ENCODE data around the gene EPS15. TPM values are rescaled to one million over a fixed set of nuclear protein-coding genes. Genes with fewer than 3 reads are reported as not detected.

The EPS15 gene
- polyA plus RNA-seq, 1 of the 3 experiments (the other 2 are of a cell fraction), result 17.0 TPM

DNA sequence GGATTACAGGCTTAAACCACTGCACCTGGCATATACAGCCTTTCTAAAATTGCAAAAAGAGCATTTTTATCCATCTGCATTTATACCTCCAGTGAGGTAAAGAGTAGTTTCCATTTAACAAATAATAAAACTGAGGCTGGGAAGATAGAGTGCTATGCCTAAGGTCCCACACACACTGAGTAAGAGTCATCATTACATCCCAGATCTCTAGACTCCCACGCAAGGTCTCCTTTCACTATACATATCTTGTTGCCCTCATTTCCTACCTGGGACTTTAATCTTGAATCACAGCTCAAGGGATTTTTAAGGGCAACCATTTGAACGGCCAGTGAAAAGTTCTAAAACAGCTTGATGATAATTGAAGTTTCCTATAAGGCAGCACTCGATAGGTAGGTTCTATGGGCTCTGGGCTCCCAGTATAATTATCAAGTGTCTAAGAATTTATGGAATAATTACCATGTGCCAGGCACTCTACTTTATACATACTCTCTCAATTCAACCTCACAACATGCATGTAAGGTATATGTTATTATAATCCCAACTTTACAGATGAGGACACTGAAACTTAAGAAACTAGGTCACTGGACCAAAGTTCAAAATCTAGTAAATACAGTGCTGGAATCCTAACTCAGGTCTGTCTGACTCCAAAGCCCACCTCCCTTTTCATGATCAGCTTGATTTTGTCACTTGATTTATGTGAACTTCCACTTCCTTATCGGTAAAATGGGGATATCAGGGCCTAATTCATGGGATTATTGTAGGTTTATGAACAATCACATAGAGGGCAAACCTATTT, 23.3 kb upstream of the EPS15 start:
- Histone ChIP-seq H3K9me3 (no peaks in the 10 kb centered on the region), H3K4me2 (no peak overlapping the region), H3K27ac (ENCODE audit: low read depth in 2 of 2, low read length in 1 of 2) (no peak overlapping the region), H3K27me3 (ENCODE audit: insufficient read depth) (no peaks in the 10 kb centered on the region), H3F3A (replicated peaks; ENCODE audit: insufficient read depth) (no peaks in the 10 kb centered on the region), H3K36me3 (replicated peaks in 1 of 2; ENCODE audit: control insufficient read depth in 1 of 2, insufficient read depth in 2 of 2, low read length in 1 of 2) (no peaks in the 10 kb centered on the region), H4K20me1 (ENCODE audit: insufficient read depth) (no peaks in the 10 kb centered on the region), H3K9ac (no peak overlapping the region), H3K4me1 (ENCODE audit: control insufficient read depth in 1 of 2, insufficient read depth in 2 of 2, low read depth in 1 of 2, low read length in 1 of 2) (no peaks in the 10 kb centered on the region), H3K79me2 (ENCODE audit: insufficient read depth) (no peaks in the 10 kb centered on the region), H3K4me3 (ENCODE audit: low read depth in 2 of 2, low read length in 1 of 2) (no peak overlapping the region), H2AFZ (ENCODE audit: low read depth) (no peak overlapping the region), H3K9me2 (no peaks in the 10 kb centered on the region)
- WGBS (ENCODE audit: low lambda C conversion rate), result 93% methylated on average over 4 of the region's 4 CpGs
- CTCF ChIA-PET, result no interaction called here
- POLR2A ChIA-PET, result no interaction called here
- DNase-seq, result no peak
- TF ChIP-seq, protein P1, sequence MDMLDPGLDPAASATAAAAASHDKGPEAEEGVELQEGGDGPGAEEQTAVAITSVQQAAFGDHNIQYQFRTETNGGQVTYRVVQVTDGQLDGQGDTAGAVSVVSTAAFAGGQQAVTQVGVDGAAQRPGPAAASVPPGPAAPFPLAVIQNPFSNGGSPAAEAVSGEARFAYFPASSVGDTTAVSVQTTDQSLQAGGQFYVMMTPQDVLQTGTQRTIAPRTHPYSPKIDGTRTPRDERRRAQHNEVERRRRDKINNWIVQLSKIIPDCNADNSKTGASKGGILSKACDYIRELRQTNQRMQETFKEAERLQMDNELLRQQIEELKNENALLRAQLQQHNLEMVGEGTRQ (IDR thresholded peaks at IDR 0.05; ENCODE audit: borderline replicate concordance, low read depth, low read length), result no peak
- TF ChIP-seq RXRA (IDR thresholded peaks at IDR 0.05; ENCODE audit: borderline replicate concordance, low read depth), result no peak
- TF ChIP-seq ELF1 (IDR thresholded peaks at IDR 0.05), result no peak
- no peak for TF ChIP-seq RAD21 (IDR thresholded peaks at IDR 0.05; ENCODE audit: low read length)
- TF ChIP-seq TAF1 (IDR thresholded peaks at IDR 0.05; ENCODE audit: borderline replicate concordance, low read depth, low read length), result no peak
- TF ChIP-seq SMC3 (IDR thresholded peaks at IDR 0.05; ENCODE audit: low read depth, low read length), result no peak
- no peak for TF ChIP-seq TEAD4 (IDR thresholded peaks at IDR 0.05; ENCODE audit: borderline replicate concordance, insufficient read depth)
- TF ChIP-seq, protein P2, sequence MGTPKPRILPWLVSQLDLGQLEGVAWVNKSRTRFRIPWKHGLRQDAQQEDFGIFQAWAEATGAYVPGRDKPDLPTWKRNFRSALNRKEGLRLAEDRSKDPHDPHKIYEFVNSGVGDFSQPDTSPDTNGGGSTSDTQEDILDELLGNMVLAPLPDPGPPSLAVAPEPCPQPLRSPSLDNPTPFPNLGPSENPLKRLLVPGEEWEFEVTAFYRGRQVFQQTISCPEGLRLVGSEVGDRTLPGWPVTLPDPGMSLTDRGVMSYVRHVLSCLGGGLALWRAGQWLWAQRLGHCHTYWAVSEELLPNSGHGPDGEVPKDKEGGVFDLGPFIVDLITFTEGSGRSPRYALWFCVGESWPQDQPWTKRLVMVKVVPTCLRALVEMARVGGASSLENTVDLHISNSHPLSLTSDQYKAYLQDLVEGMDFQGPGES (IDR thresholded peaks at IDR 0.05; ENCODE audit: low read depth, low read length), result no peak
- no peak for TF ChIP-seq GATA2 (CRISPR knock-in tag; IDR thresholded peaks at IDR 0.05)
- TF ChIP-seq, protein P3, sequence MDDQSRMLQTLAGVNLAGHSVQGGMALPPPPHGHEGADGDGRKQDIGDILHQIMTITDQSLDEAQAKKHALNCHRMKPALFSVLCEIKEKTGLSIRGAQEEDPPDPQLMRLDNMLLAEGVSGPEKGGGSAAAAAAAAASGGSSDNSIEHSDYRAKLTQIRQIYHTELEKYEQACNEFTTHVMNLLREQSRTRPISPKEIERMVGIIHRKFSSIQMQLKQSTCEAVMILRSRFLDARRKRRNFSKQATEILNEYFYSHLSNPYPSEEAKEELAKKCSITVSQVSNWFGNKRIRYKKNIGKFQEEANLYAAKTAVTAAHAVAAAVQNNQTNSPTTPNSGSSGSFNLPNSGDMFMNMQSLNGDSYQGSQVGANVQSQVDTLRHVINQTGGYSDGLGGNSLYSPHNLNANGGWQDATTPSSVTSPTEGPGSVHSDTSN (IDR thresholded peaks at IDR 0.05), result no peak

DNA sequence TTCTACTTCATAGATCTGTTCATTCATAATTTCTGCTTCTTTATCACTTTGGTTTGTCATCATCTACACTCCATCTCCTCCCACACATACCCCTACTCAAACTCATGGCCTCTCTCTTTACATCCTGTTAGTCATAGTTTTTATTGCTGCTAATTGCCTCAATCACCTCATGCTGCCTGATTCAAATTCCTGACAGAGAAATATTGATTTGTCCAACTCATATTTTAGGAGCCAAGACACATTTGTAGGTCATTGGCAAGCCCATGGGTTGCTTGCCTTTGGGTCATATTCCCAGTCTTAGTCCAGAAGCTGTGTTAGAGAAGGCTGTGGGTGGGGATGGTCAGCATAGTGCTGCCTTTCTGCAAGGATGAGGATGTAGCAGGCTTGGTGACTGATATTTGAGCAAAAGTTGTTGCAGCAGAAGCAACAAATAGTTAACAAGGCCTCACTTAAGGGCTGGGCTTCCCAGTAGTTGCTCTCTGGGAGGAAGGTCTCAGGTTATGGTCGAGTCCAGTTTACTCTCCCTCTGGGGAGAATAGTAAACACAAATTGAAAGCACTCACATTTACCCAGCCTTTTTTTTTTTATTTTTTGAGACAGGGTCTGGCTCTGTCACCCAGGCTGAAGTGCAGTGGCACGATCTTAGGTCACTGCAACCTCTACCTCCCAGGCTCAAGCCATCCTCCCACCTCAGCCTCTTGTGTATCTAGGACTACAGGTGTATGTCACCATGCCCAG, 22.4 kb upstream of the EPS15 start:
- Histone ChIP-seq H3K4me2 (no peak overlapping the region), H3K4me3 (ENCODE audit: low read depth in 2 of 2, low read length in 1 of 2) (no peak overlapping the region), H3K9ac (no peak overlapping the region), H4K20me1 (ENCODE audit: insufficient read depth) (no peaks in the 10 kb centered on the region), H3K4me1 (ENCODE audit: control insufficient read depth in 1 of 2, insufficient read depth in 2 of 2, low read depth in 1 of 2, low read length in 1 of 2) (no peaks in the 10 kb centered on the region), H3K27ac (ENCODE audit: low read depth in 2 of 2, low read length in 1 of 2) (no peak overlapping the region), H3K9me2 (no peaks in the 10 kb centered on the region), H3K9me3 (no peaks in the 10 kb centered on the region), H2AFZ (ENCODE audit: low read depth) (no peak overlapping the region), H3K79me2 (ENCODE audit: insufficient read depth) (no peaks in the 10 kb centered on the region), H3F3A (replicated peaks; ENCODE audit: insufficient read depth) (no peaks in the 10 kb centered on the region), H3K27me3 (ENCODE audit: insufficient read depth) (no peaks in the 10 kb centered on the region), H3K36me3 (replicated peaks in 1 of 2; ENCODE audit: control insufficient read depth in 1 of 2, insufficient read depth in 2 of 2, low read length in 1 of 2) (no peaks in the 10 kb centered on the region)
- CTCF ChIA-PET, result no interaction called here
- 91% methylated on average over 2 of the region's 2 CpGs for WGBS (ENCODE audit: low lambda C conversion rate)
- no peak for DNase-seq
- TF ChIP-seq FOSL2 (IDR thresholded peaks at IDR 0.05; ENCODE audit: borderline replicate concordance, low read depth) (no peak), FOXM1 (IDR thresholded peaks at IDR 0.05; ENCODE audit: low read depth) (no peak), NRF1 (IDR thresholded peaks at IDR 0.05; ENCODE audit: low read depth, low read length) (no peak), SMC3 (IDR thresholded peaks at IDR 0.05; ENCODE audit: low read depth, low read length) (no peak), RAD21 (IDR thresholded peaks at IDR 0.05; ENCODE audit: low read length) (no peak), RFX5 (IDR thresholded peaks at IDR 0.05; ENCODE audit: low read length) (no peak), MXI1 (IDR thresholded peaks at IDR 0.05; ENCODE audit: low read depth, low read length) (no peak), TCF12 (IDR thresholded peaks at IDR 0.05) (no peak), GABPA (IDR thresholded peaks at IDR 0.05; ENCODE audit: low read depth) (no peak), POLR2AphosphoS5 (IDR thresholded peaks at IDR 0.05; ENCODE audit: low read depth, low read length) (no peak), EP300 (IDR thresholded peaks at IDR 0.05; ENCODE audit: borderline replicate concordance in 1 of 2, low read depth in 1 of 2, low read length in 1 of 2) (no peak), FOXJ3 (CRISPR knock-in tag; IDR thresholded peaks at IDR 0.05) (no peak), GATA2 (CRISPR knock-in tag; IDR thresholded peaks at IDR 0.05) (no peak)
- TF ChIP-seq, protein P1 (IDR thresholded peaks at IDR 0.05; ENCODE audit: borderline replicate concordance, low read depth, low read length), result no peak
- TF ChIP-seq, protein P3 (IDR thresholded peaks at IDR 0.05), result no peak
- POLR2A ChIA-PET, result no interaction called here

Measured in SK-N-SH (cell line).